ENCODE results near the gene AOC3.

DNA sequence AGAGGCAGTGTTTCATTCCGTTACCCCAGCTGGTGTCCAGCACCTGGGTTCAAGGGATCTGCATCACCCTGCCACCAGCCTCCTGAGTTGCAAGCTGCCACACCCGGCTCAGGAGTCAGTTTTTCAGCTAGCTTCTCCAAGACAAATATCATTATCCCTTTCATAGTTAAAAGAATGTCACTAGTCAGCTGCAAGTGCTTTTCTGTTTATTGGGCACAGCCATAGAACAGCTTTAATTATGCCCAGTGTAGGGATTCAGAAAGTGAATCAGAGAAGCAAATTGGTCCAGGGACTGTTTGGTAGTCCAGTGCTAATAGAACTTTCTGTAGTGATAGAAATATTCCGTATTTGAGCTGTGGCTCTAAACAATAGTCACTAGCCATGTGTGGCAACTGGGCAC lies 2.9 kb upstream of the AOC3 start:
- TF ChIP-seq, protein P1, sequence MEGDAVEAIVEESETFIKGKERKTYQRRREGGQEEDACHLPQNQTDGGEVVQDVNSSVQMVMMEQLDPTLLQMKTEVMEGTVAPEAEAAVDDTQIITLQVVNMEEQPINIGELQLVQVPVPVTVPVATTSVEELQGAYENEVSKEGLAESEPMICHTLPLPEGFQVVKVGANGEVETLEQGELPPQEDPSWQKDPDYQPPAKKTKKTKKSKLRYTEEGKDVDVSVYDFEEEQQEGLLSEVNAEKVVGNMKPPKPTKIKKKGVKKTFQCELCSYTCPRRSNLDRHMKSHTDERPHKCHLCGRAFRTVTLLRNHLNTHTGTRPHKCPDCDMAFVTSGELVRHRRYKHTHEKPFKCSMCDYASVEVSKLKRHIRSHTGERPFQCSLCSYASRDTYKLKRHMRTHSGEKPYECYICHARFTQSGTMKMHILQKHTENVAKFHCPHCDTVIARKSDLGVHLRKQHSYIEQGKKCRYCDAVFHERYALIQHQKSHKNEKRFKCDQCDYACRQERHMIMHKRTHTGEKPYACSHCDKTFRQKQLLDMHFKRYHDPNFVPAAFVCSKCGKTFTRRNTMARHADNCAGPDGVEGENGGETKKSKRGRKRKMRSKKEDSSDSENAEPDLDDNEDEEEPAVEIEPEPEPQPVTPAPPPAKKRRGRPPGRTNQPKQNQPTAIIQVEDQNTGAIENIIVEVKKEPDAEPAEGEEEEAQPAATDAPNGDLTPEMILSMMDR (IDR thresholded peaks at IDR 0.05) = no peak
- TF ChIP-seq POLR2A (IDR thresholded peaks at IDR 0.05) = no peak
